Stimulated activated CD8-positive, alpha-beta memory T cell treated with anti-CD3 and anti-CD28 coated beads, Interleukin-4, amount 100 ng/mL, for 1 hour (primary cell): ENCODE measurements around the gene CAMTA1.
"Not testable (repeated sequence)": the region's sequence is repeated elsewhere in the genome, so short reads cannot be mapped to it uniquely, and the experiment has no call there.

ENCODE experiments used
- DNase-seq, 2 donors: peaks; one replicate each; pipeline ENCODE4 v3.0.0-alpha.2; 2020; ENCODE audit warnings: low read depth in 2 of 2, low spot score in 1 of 2

Gene CAMTA1

DNA sequence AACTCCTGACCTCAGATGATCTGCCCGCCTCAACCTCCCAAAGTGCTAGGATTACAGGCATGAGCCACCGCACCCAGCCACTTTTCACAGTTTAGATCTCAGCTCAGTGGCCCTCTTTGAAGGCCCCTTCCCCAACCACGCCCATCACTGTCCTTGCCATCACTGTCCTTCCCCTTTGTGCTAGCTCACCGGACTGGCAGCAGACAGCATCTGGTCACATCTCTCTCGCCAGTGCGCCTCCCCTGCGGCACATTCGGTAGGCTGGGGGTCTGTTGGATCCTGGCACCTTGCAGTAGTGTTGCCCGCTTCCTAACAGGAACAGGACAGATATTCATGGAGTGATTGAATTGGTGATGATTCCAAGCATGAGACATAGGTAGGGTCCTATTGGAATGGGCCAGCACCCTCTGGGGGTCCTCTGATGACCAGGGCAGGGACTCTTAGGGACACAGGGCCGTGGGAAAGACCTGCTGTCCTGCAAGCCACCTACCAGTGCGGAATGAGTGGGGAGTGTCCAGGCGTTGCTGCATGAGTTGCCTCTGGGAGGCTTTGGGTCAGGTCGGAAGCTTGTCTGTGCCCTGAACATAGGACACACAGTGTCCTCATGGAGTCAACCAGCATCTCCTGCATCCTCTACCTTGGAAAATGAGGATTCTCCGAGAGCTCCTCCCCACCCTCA, 807.0 kb downstream of the CAMTA1 start:
- no peak for DNase-seq

- no peak for DNase-seq
Observed at GRCh38 chr1:7594002-7594713, 808.9 kb downstream of the CAMTA1 start.

DNA sequence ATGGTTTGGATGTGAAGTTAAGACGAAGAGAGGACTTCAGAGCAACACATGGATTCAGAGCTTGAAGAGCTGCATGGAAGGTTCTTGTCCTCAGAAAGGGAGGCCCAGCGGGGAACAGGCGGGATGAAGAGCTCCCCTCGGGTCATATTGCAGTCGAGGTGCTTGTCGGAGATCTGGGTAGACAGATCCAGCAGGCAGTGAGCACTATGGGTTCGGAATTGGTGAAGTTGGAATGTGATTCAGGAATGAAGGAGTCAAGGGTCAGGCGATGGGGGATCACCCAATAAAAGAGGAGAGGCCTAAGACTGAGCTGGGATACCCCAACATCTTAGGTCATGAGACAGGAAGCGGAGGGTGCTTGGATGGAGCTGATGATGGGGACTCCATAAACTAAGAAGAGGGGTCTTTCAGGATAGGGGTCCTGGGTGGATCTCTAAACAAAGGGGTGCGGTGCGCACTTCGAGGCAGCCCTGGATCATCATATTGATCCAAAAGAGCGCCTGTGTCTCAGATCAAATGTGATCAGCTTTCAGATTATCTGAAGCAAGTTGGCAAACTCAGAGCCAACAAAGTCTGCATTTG, 809.6 kb downstream of the CAMTA1 start:
- no peak for DNase-seq

DNA sequence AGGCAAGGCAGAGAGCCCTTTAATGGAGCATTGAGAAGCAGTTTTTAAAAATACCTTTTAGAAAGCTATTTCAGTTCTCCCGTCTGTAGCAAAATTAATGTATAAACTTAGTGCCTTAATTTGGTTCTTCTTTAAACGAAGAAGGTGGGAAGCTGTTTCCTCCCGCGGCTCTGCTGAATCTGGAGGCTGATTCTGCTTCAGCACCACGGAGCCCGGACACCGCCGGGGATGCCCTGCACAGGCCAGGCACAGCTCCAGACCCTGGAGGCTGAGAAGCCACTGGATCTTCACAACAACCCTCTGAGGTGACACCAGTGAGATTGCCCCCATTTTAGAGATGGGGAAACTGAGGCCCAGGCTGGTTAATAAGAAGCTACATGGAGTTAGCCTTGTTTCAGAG, 810.1 kb downstream of the CAMTA1 start:
- no peak for DNase-seq

DNA sequence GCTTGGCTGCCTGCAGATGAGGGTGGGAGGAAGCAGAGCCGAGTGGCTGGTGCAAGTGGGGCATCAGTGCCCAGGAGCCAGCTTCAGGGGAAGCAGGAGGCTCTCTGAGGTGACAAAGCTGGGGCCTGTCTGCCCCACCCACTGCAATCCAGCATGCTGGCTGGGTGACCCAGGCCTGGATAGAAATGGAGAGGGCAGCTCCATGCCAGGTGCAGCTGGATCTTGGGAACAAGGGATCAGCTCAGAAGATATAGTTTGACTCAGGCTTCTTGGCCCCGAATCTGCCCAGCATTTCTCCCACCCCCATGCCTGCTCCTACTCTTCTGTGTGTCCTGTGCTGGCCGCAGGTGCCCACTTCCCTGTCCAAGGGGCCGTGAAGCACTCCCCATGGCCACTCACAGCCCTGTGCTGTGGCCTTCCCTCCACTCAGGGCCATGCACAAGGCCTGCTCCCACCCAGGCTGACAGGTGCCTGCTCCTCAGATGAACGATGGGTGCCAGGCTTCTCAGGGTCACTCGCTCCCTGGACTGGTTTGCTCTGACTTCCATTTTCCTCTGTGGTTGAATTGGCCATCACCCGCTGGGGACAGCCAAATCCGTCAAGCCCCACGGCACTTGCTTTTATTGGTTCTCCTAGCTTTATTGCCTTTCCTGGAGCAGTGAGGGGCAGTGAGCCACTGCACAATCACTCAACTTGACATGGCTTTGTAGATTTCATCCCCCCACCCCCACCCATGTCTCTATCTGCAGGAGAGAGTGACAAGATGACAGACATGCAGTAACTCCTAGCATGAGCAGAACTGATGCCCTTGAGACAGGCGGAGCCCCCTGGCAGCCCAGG, 811.1 kb downstream of the CAMTA1 start:
- no peak for DNase-seq

DNA sequence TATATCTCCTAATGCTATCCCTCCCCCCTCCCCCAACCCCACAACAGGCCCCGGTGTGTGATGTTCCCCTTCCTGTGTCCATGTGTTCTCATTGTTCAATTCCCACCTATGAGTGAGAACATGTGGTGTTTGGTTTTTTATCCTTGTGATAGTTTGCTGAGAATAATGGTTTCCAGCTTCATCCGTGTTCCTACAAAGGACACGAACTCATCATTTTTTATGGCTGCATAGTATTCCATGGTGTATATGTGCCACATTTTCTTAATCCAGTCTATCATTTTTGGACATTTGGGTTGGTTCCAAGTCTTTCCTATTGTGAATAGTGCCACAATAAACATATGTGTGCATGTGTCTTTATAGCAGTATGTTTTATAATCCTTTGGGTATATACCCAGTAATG, 812.8 kb downstream of the CAMTA1 start:
- DNase-seq, result not testable (repeated sequence)

GRCh38 chr1:7604906-7605305, 819.7 kb downstream of the CAMTA1 start:
- not testable (repeated sequence) for DNase-seq

GRCh38 chr1:7606096-7606495, 820.8 kb downstream of the CAMTA1 start:
- no peak for DNase-seq

- DNase-seq, result no peak
Observed at GRCh38 chr1:7607097-7607496, 821.8 kb downstream of the CAMTA1 start.

DNA sequence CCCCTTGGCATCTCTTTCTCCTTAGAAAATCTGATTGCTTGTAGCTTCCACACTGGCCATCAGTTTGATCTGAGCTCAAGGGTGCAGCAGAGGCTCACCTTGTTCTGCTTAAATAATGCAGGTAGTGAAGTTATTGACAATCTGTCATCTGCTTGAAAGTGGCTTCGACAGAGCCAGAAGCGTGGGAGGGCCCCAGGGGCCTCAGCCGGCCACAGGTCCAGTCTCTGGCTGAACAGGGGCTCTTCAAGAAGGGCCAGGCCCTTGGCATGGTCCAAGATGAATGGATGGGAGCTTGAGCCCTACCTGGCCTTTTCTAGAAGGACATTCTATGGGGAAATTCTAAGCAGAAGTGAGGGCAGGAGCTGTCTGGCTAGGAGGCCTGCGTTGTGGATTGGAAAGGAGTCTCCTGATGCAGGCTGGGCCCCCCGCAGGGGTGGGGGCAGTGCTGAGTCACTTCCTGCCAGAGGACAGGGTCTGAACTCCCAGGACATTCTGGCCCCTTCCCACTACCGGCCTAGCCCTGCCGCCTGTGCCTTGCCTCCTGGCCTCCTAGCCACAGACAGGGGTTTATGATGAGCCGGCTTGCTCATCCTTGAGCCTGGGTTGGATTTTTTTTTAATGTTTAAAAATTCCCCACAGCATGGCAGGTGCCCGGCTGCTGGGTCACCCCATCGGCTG, 823.5 kb downstream of the CAMTA1 start:
- no peak for DNase-seq

DNA sequence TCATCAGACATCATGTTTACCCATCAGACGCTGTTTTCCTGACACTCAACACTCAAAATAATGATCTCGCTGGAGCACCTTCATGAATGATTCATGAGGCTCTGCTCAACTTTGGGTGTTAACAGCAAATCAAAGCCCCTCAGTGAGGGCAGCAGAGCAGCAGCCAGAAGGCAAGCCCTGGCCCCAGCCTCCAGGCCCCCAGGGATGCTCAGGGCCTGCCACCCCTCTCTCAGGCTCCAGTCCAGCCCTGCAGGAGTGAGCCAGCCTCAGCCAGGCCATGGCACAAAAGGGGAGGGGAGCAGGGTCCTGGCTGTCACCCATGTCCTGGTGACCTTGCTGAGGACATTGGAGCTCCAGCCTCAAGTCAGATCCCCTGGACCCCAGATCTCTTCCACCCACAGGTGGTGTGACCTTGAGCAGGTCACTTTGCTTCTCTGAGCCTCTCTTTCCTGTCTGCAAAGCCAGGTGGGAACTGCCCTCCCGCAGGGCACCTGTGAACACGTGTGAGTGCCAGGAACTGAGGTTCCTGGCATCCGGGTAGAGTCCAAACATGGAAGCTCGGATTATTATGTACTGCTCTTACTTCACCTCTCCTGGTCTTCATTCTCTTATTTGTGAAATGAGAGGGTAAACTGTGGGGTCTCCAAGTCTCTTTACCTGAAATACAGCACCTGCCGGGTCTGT, 824.2 kb downstream of the CAMTA1 start:
- DNase-seq, result no peak

DNA sequence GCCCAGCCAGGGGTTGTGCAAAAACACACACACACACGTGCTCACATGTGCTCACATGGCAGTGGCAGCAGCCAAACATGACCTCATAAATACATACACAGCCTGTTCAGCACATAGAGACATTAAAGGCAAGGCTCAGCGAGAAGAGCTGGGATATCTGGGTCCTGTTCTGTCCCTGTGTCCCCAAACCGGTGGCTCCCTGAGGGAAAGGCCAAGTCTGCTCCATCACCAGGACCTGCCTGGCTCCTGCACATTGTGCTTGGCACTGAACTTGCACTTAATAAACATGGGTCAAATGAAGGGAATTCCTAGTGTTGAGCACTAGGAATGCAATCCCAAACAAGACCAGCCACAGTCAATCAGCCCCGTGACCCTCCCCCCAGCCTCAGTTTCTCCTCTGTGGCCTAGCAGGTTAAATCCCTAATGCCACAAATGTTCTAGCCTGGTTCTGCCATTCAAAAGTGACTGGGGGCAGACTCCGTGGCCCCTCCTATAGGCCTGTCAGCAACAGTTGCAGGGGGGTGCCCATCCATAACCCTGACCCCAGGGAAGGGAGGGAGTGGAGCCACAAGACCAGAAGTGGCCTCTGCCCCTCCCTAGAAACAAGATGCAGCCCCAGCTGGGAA, 825.0 kb downstream of the CAMTA1 start:
- no peak for DNase-seq

DNA sequence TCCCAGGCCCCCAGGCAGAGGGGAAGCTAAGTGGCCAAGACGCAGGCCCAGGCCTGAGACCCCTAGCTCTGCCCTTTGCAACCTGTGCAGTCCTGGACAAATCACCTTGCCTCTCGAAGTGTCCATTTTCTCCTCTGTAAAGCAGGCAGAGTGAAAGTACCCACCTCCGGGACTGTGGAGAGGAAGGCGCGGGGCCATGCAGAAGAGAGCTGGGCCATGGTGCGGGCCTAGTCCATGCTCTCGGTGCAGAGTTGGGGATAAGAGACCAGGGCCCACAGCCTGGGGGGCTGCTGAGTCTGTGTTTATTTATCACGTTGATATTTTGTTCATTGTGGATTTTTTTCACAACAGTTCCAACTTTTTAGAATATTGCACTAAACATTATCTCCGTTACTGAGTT, 825.7 kb downstream of the CAMTA1 start:
- no peak for DNase-seq

GRCh38 chr1:7611421-7612010, 826.3 kb downstream of the CAMTA1 start:
- DNase-seq, result no peak

- no peak for DNase-seq
Observed at GRCh38 chr1:7613106-7613850, 828.0 kb downstream of the CAMTA1 start.

DNA sequence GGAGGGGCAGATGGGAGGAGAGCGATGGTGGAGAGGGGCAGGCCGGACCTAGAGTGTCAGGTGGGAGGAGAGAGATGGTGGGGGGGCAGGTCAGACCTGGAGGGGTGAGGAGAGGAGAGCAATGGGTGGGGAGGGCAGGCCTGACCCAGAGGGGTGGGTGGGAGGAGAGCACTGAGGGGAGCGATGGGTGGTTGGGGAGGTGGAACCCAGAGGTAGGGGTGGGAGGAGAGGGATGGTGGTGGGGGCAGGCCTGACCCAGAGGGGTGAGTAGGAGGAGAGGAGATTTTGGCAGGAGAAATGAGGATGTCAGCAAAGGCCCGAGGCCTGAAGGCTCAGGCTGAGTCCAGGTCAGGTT, 828.6 kb downstream of the CAMTA1 start:
- no peak for DNase-seq

DNA sequence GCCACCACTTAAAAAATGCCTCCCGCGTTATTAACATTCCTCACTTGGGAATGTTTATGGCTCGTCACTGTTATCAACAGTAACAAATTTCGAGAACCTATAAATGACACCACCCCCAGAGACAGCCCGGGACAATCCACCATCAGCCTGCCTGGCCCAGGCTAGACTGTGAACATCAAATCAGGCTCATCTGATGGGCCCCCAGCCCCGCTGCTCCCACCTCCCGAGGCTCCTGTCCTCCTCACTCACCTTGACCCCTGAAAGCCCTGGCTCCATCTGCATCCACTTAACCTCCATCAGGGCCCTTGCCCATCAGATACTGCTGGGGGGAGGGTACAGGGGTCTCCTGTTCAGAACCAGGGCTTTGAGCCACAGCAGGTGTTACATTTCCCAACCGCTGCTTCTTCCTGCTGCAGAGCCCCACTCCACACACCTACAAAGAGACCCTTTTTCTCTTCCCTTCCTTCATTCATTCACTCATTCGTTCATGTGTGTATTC, 829.4 kb downstream of the CAMTA1 start:
- no peak for DNase-seq

GRCh38 chr1:7615138-7615537, 829.9 kb downstream of the CAMTA1 start:
- no peak for DNase-seq
